SK-N-SH treated with all-trans-retinoic acid at 6 μM for 48 hours (cell line): ENCODE results near the gene GTPBP1.

Experiments used
- ATAC-seq: fragments of 200-7000 bp; cut with Tn5 transposase; 3 replicates; pipeline ENCODE4 v1.9.1; 2020; ENCODE audit warnings: mild to moderate bottlenecking, moderate library complexity
- ARNTL ChIP-seq: fragments of 450-650 bp; formaldehyde crosslinking; IDR thresholded peaks from 2 replicates; pipeline ENCODE4 v1.5.0; 2020; ENCODE audit warnings: low read depth, mild to moderate bottlenecking, moderate library complexity, borderline replicate concordance
- BACH2 ChIP-seq: fragments of 250-450 bp; sonication (Bioruptor Pico); IDR thresholded peaks from 2 replicates; pipeline ENCODE4 v1.9.0; 2021; ENCODE audit warnings: mild to moderate bottlenecking, borderline replicate concordance
- ESRRG ChIP-seq: fragments of 250-450 bp; sonication (Bioruptor Pico); IDR thresholded peaks from 2 replicates; pipeline ENCODE4 v1.6.1; 2021; ENCODE audit warnings: mild to moderate bottlenecking
- GLIS3 ChIP-seq: fragments of 250-450 bp; sonication (Bioruptor Pico); IDR thresholded peaks from 2 replicates; pipeline ENCODE4 v1.5.0; 2020; ENCODE audit warnings: mild to moderate bottlenecking, moderate library complexity
- ISL1 ChIP-seq: fragments of 250-450 bp; sonication (Bioruptor Pico); IDR thresholded peaks from 2 replicates; pipeline ENCODE4 v2.1.2; 2022; ENCODE audit warnings: mild to moderate bottlenecking, moderate library complexity
- OSR1 ChIP-seq: fragments of 250-450 bp; sonication (Bioruptor Pico); IDR thresholded peaks from 2 replicates; pipeline ENCODE4 v1.8.0; 2022; ENCODE audit warnings: moderate library complexity, mild to moderate bottlenecking, inconsistent platforms
- PPARA ChIP-seq: fragments of 250-450 bp; sonication (Bioruptor Pico); IDR thresholded peaks from 2 replicates; pipeline ENCODE4 v1.5.0; 2020; ENCODE audit warnings: mild to moderate bottlenecking, borderline replicate concordance
- RARB ChIP-seq: fragments of 250-450 bp; sonication (Bioruptor Pico); IDR thresholded peaks from 2 replicates; pipeline ENCODE4 v1.8.0; 2021; ENCODE audit warnings: mild to moderate bottlenecking, moderate library complexity
- SNAI2 ChIP-seq: fragments of 250-450 bp; sonication (Bioruptor Pico); IDR thresholded peaks from 2 replicates; pipeline ENCODE4 v1.5.0; 2020; ENCODE audit warnings: mild to moderate bottlenecking, moderate library complexity
- TCF4 ChIP-seq: fragments of 250-450 bp; sonication (Bioruptor Pico); IDR thresholded peaks from 2 replicates; pipeline ENCODE4 v1.8.0; 2021; ENCODE audit warnings: mild to moderate bottlenecking, moderate library complexity, borderline replicate concordance
- TOX ChIP-seq: fragments of 250-450 bp; sonication (Bioruptor Pico); IDR thresholded peaks from 2 replicates; pipeline ENCODE4 v1.8.0; 2021; ENCODE audit warnings: mild to moderate bottlenecking, moderate library complexity, borderline replicate concordance
- ZC3H10 ChIP-seq: fragments of 250-450 bp; sonication (Bioruptor Pico); IDR thresholded peaks from 2 replicates; pipeline ENCODE4 v1.5.1; 2021; ENCODE audit warnings: mild to moderate bottlenecking, moderate library complexity
- ZFP3 ChIP-seq: fragments of 250-450 bp; sonication (Bioruptor Pico); IDR thresholded peaks from 2 replicates; pipeline ENCODE4 v1.5.0; 2020; ENCODE audit warnings: mild to moderate bottlenecking, moderate library complexity
- ZNF565 ChIP-seq: fragments of 450-650 bp; formaldehyde crosslinking; conservative IDR thresholded peaks from 2 replicates; pipeline ENCODE4 v1.5.0; 2020; ENCODE audit warnings: low read depth, mild to moderate bottlenecking, moderate library complexity
- TF ChIP-seq, protein P1 (sequence below): fragments of 250-450 bp; sonication (Bioruptor Pico); IDR thresholded peaks from 2 replicates; pipeline ENCODE4 v1.5.1; 2021; ENCODE audit warnings: mild to moderate bottlenecking, moderate library complexity
- TF ChIP-seq, protein P2 (sequence below): fragments of 250-450 bp; sonication (Bioruptor Pico); IDR thresholded peaks from 2 replicates; pipeline ENCODE4 v1.8.0; 2020; ENCODE audit warnings: mild to moderate bottlenecking, moderate library complexity, borderline replicate concordance
- TF ChIP-seq, protein P3 (sequence below): fragments of 250-450 bp; sonication (Bioruptor Pico); IDR thresholded peaks from 2 replicates; pipeline ENCODE4 v1.5.0; 2020; ENCODE audit warnings: mild to moderate bottlenecking, moderate library complexity
- TF ChIP-seq, protein P4 (sequence below): fragments of 250-450 bp; sonication (Bioruptor Pico); IDR thresholded peaks from 2 replicates; pipeline ENCODE4 v1.5.1; 2020; ENCODE audit warnings: low read depth, mild to moderate bottlenecking, moderate library complexity

The GTPBP1 gene

DNA sequence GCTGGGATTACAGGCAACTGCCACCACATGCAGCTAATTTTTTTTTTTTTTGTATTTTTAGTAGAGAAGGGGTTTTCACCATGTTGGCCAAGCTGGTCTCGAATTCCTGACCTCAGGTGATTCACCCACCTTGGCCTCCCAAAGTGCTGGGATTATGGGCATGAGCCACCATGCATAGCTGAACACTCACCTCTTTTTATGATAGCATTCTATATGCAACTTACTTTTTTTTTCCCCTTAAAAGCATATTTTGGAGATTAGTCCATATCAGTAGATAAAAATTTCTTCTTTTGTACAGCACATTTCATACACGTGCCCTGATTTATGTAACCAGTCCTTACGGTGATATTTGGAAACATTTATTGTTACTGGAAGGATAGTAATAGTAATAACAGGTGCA, 14.6 kb downstream of the GTPBP1 start (continued):
- TF ChIP-seq, protein P1, sequence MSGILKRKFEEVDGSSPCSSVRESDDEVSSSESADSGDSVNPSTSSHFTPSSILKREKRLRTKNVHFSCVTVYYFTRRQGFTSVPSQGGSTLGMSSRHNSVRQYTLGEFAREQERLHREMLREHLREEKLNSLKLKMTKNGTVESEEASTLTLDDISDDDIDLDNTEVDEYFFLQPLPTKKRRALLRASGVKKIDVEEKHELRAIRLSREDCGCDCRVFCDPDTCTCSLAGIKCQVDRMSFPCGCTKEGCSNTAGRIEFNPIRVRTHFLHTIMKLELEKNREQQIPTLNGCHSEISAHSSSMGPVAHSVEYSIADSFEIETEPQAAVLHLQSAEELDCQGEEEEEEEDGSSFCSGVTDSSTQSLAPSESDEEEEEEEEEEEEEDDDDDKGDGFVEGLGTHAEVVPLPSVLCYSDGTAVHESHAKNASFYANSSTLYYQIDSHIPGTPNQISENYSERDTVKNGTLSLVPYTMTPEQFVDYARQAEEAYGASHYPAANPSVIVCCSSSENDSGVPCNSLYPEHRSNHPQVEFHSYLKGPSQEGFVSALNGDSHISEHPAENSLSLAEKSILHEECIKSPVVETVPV (CRISPR knock-in tag): no peak
- TF ChIP-seq TCF4 (CRISPR knock-in tag) (no peak), BACH2 (CRISPR knock-in tag) (no peak), SNAI2 (CRISPR knock-in tag) (no peak), ISL1 (CRISPR knock-in tag) (no peak)
- TF ChIP-seq, protein P2, sequence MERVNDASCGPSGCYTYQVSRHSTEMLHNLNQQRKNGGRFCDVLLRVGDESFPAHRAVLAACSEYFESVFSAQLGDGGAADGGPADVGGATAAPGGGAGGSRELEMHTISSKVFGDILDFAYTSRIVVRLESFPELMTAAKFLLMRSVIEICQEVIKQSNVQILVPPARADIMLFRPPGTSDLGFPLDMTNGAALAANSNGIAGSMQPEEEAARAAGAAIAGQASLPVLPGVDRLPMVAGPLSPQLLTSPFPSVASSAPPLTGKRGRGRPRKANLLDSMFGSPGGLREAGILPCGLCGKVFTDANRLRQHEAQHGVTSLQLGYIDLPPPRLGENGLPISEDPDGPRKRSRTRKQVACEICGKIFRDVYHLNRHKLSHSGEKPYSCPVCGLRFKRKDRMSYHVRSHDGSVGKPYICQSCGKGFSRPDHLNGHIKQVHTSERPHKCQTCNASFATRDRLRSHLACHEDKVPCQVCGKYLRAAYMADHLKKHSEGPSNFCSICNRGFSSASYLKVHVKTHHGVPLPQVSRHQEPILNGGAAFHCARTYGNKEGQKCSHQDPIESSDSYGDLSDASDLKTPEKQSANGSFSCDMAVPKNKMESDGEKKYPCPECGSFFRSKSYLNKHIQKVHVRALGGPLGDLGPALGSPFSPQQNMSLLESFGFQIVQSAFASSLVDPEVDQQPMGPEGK (CRISPR knock-in tag): no peak
- TF ChIP-seq, all 23 proteins: peak for 0

DNA sequence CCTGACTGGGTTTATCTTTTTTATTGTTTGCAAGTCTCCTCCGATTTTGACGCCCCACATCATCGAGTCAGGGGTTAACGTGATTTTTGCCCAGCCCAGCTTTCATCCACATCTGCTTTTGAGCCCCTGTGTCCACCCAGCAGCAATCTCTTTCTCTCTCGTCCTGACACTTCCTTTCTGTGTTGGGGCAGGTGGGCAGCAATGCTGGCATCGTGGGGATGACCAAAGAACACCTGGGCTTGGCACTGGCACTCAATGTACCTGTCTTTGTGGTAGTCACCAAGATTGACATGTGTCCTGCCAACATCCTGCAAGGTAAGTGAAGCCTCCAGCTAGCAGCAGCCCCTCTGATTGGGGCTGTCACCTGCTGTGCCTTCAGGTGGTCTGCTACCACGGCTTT, 15.8 kb downstream of the GTPBP1 start:
- TF ChIP-seq, protein P1 (CRISPR knock-in tag): no peak
- no peak for TF ChIP-seq ZFP3
- ATAC-seq: no peak

DNA sequence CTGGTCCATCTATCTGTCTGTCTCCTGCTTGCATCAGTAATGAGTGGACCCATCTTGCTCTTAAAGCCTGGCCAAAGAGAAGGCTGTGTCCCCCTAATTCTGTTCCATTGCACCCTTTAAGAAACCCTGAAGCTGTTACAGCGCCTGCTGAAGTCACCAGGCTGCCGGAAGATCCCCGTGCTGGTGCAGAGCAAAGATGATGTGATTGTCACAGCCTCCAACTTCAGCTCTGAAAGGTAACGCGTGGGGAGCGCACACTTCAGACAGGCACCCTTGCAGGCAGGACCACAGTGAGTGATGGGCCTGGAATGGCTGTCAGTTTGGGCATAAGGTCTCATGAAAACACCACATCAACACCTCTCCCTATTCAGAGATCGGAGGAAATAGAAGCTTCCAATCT, 18.4 kb downstream of the GTPBP1 start:
- no peak for TF ChIP-seq TOX (CRISPR knock-in tag)
- no peak for TF ChIP-seq GLIS3 (CRISPR knock-in tag)
- TF ChIP-seq, protein P3, sequence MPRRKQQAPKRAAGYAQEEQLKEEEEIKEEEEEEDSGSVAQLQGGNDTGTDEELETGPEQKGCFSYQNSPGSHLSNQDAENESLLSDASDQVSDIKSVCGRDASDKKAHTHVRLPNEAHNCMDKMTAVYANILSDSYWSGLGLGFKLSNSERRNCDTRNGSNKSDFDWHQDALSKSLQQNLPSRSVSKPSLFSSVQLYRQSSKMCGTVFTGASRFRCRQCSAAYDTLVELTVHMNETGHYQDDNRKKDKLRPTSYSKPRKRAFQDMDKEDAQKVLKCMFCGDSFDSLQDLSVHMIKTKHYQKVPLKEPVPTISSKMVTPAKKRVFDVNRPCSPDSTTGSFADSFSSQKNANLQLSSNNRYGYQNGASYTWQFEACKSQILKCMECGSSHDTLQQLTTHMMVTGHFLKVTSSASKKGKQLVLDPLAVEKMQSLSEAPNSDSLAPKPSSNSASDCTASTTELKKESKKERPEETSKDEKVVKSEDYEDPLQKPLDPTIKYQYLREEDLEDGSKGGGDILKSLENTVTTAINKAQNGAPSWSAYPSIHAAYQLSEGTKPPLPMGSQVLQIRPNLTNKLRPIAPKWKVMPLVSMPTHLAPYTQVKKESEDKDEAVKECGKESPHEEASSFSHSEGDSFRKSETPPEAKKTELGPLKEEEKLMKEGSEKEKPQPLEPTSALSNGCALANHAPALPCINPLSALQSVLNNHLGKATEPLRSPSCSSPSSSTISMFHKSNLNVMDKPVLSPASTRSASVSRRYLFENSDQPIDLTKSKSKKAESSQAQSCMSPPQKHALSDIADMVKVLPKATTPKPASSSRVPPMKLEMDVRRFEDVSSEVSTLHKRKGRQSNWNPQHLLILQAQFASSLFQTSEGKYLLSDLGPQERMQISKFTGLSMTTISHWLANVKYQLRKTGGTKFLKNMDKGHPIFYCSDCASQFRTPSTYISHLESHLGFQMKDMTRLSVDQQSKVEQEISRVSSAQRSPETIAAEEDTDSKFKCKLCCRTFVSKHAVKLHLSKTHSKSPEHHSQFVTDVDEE (CRISPR knock-in tag): no peak
- ATAC-seq: no peak

DNA sequence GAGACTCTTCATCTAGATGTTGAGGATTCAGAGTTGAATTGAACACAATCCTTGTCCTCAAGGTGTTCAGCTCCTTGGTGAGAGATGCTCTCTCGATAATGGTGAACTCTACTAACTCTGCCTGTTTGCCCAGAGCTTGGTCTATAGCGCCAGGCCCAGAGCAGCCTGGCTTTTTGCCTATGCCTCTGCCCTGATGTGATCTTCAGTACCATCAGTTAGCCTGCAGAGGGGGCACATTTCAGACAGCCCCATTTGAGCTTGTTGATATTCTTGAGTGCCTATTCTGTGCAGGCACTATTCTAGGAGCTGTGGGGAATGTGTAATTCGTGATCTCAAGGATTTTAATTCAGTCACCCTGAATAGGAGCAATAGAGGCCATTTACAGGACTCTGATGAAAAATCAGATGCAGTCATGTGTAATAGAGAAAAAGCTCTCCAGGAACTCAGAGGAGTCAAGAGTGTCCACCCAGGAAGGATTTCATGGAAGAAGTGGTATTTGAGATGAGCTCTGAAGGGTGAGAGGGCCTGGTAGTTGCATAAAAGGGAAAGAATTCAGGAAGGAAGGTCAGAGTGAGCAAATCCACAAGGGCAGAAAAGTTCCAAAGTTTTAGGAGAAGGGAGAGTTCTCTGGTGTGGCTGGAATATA, 19.3 kb downstream of the GTPBP1 start:
- TF ChIP-seq, protein P4, sequence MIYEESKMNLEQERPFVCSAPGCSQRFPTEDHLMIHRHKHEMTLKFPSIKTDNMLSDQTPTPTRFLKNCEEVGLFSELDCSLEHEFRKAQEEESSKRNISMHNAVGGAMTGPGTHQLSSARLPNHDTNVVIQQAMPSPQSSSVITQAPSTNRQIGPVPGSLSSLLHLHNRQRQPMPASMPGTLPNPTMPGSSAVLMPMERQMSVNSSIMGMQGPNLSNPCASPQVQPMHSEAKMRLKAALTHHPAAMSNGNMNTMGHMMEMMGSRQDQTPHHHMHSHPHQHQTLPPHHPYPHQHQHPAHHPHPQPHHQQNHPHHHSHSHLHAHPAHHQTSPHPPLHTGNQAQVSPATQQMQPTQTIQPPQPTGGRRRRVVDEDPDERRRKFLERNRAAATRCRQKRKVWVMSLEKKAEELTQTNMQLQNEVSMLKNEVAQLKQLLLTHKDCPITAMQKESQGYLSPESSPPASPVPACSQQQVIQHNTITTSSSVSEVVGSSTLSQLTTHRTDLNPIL (CRISPR knock-in tag): no peak
- TF ChIP-seq BACH2 (CRISPR knock-in tag) (no peak), OSR1 (CRISPR knock-in tag) (no peak)
- peak; percentile 77 for ATAC-seq

DNA sequence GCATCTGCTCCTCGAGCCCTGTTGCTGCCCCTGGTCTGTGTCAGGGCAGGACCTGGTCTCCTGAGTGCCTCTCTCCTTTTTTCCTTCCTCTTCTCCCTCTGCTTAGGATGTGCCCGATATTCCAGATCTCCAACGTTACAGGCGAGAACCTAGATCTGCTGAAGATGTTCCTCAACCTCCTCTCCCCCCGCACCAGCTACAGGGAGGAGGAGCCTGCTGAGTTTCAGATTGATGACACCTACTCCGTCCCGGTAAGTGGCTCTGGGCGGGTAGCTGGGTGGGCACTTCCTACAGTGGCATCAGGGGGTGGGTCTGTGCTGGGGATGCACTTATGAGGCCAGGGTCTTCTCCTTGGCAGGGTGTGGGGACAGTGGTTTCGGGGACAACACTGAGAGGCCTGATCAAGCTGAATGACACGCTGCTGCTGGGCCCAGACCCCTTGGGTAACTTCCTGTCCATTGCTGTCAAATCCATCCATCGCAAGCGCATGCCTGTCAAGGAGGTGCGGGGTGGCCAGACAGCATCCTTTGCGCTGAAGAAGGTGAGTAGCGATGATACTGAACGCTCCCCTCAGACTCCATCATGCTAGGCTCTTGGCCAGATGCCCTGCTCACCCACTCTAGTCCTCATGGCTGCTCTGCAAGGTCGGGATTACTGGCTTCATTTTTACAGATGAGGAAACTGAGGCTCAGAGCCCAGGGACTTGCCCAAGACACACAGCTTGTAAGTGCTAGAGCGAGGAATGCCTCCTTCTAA, 20.3 kb downstream of the GTPBP1 start:
- no peak for ATAC-seq
- no peak for TF ChIP-seq RARB (CRISPR knock-in tag)
- no peak for TF ChIP-seq ISL1 (CRISPR knock-in tag)
- TF ChIP-seq, protein P1 (CRISPR knock-in tag): no peak
- no peak for TF ChIP-seq ESRRG (CRISPR knock-in tag)
- no peak for TF ChIP-seq SNAI2 (CRISPR knock-in tag)
- TF ChIP-seq TOX (CRISPR knock-in tag): no peak
- TF ChIP-seq, protein P4 (CRISPR knock-in tag): no peak
- TF ChIP-seq ARNTL (CRISPR knock-in tag): no peak
- TF ChIP-seq ZNF565 (CRISPR knock-in tag): no peak
- no peak for TF ChIP-seq PPARA (CRISPR knock-in tag)
- no peak for TF ChIP-seq ZC3H10 (CRISPR knock-in tag)
